Endothelial cell of umbilical vein (primary cell): ENCODE measurements around the gene SERPINB4. TPM values are rescaled to one million over a fixed set of nuclear protein-coding genes. Genes with fewer than 3 reads are reported as not detected.

Experiments used
- BruUV-seq: library from RNA; stranded (reverse); fragments of 400-500 nt; replicated peaks from 2 replicates; lab custom pipeline; 2021; lab: Mats Ljungman, UMichigan
- CTCF ChIA-PET: fragments of 300-600, 350-600 bp; sonication (Branson Sonifier 250); formaldehyde crosslinking; loops from one replicate; lab custom pipeline; 2021; ENCODE audit warnings: antibody characterized with exemption, inconsistent platforms; lab: Charles Lee
- POLR2A ChIA-PET: fragments of 300-600, 350-600 bp; sonication (Branson Sonifier 250); formaldehyde crosslinking; loops from one replicate; lab custom pipeline; 2021; ENCODE audit warnings: antibody characterized with exemption, inconsistent platforms; lab: Charles Lee
- DNase-seq: peaks from one replicate; pipeline ENCODE4 v3.0.0-alpha.2; 2011; ENCODE audit warnings: low read depth, low spot score
- FAIRE-seq: peaks from 2 replicates; lab custom pipeline; 2011; peaks lifted over from hg19 to GRCh38; lab: Jason Lieb, UNC
- H2AFZ ChIP-seq: 2 replicates; pipeline ENCODE4 v1.6.0; 2012; ENCODE audit warnings: low read depth, low read length, control low read depth, inconsistent platforms
- H3K27ac ChIP-seq: 2 replicates; pipeline ENCODE4 v1.5.1; 2011; ENCODE audit warnings: low read depth, mild to moderate bottlenecking, control low read depth, low read length, moderate library complexity; ENCODE audit not compliant: insufficient read depth
- H3K27me3 ChIP-seq, 2 experiments: 2 replicates each; pipeline versions ENCODE4 v1.6.0 to v1.6.1; 2011; ENCODE audit warnings: low read length in 2 of 2, mixed read lengths in 1 of 2; ENCODE audit not compliant: control insufficient read depth in 2 of 2, insufficient read depth in 2 of 2
- H3K36me3 ChIP-seq, 2 experiments: 2 replicates in 1 of 2; 3 replicates in 1 of 2; pipeline ENCODE4 v1.5.1; 2011; ENCODE audit warnings: low read length in 2 of 2, mild to moderate bottlenecking in 1 of 2, moderate library complexity in 1 of 2; ENCODE audit not compliant: control insufficient read depth in 2 of 2, insufficient read depth in 2 of 2; ENCODE audit errors: extremely low read depth in 1 of 2
- H3K4me1 ChIP-seq: 3 replicates; pipeline ENCODE4 v1.5.1; 2011; ENCODE audit warnings: mild to moderate bottlenecking, low read length; ENCODE audit not compliant: control insufficient read depth, insufficient read depth; ENCODE audit errors: extremely low read depth
- H3K4me2 ChIP-seq: 2 replicates; pipeline ENCODE4 v1.6.1; 2011; ENCODE audit warnings: low read length, control low read depth, mixed read lengths; ENCODE audit not compliant: insufficient read depth
- H3K4me3 ChIP-seq, 3 experiments: fragments of 200-600 bp in 1 of 3; sonication (generic), shearing (Covaris generic) in 1 of 3; replicated peaks in 1 of 3; 2 replicates each; pipeline ENCODE4 v1.5.1; 2011 to 2016; ENCODE audit warnings: control low read depth in 3 of 3, low read length in 3 of 3, mild to moderate bottlenecking in 2 of 3, inconsistent platforms in 1 of 3, low read depth in 1 of 3, moderate library complexity in 1 of 3; ENCODE audit not compliant: insufficient read depth in 1 of 3
- H3K79me2 ChIP-seq: 2 replicates; pipeline ENCODE4 v1.6.0; 2012; ENCODE audit warnings: low read length, inconsistent platforms; ENCODE audit not compliant: control insufficient read depth, insufficient read depth
- H3K9ac ChIP-seq: replicated peaks from 2 replicates; pipeline ENCODE3; 2011; ENCODE audit warnings: low read length, control low read depth; ENCODE audit not compliant: insufficient read depth; ENCODE audit errors: extremely low read depth
- H3K9me1 ChIP-seq: replicated peaks from 3 replicates; pipeline ENCODE4 v1.6.0; 2011; ENCODE audit warnings: mild to moderate bottlenecking, low read length; ENCODE audit not compliant: control insufficient read depth, insufficient read depth; ENCODE audit errors: extremely low read depth
- H3K9me3 ChIP-seq: replicated peaks from 2 replicates; pipeline ENCODE4 v1.5.1; 2012; ENCODE audit warnings: low read length, inconsistent platforms; ENCODE audit not compliant: control insufficient read depth, insufficient read depth
- H4K20me1 ChIP-seq: replicated peaks from 2 replicates; pipeline ENCODE3; 2011; ENCODE audit warnings: mild to moderate bottlenecking, low read length; ENCODE audit not compliant: control insufficient read depth, insufficient read depth; ENCODE audit errors: extremely low read depth
- EZH2 ChIP-seq: IDR thresholded peaks from 2 replicates; pipeline ENCODE4 v1.6.1; 2012; ENCODE audit warnings: borderline replicate concordance, low read depth, mild to moderate bottlenecking, moderate library complexity, low read length, inconsistent platforms; ENCODE audit not compliant: severe bottlenecking
- FOS ChIP-seq: IDR thresholded peaks from 2 replicates; pipeline ENCODE4 v1.6.1; 2011; ENCODE audit warnings: mild to moderate bottlenecking, low read length, moderate library complexity, borderline replicate concordance; ENCODE audit not compliant: insufficient read depth
- GATA2 ChIP-seq: IDR thresholded peaks from 2 replicates; pipeline ENCODE4 v1.7.0; 2011; ENCODE audit warnings: low read depth, mild to moderate bottlenecking, moderate library complexity, mixed read lengths, low read length; ENCODE audit not compliant: insufficient read length, insufficient read depth
- JUN ChIP-seq: IDR thresholded peaks from 2 replicates; pipeline ENCODE4 v1.6.1; 2011; ENCODE audit warnings: borderline replicate concordance, low read depth; ENCODE audit not compliant: insufficient read length, insufficient read depth
- MYC ChIP-seq: IDR thresholded peaks from one replicate; pipeline ENCODE4 v1.6.1; 2011; ENCODE audit warnings: mild to moderate bottlenecking, low read depth, low read length
- POLR2A ChIP-seq: IDR thresholded peaks from 2 replicates; pipeline ENCODE4 v1.6.1; 2012; ENCODE audit warnings: low read depth, mild to moderate bottlenecking, control low read depth, low read length
- POLR2AphosphoS5 ChIP-seq: IDR thresholded peaks from 2 replicates; pipeline ENCODE4 v1.6.1; 2012; ENCODE audit warnings: low read depth, mild to moderate bottlenecking, control low read depth, low read length, moderate library complexity; ENCODE audit not compliant: insufficient read depth
- dilution Hi-C: fragments of 300-500 bp; cut with MboI; formaldehyde crosslinking; loops from one replicate; pipeline ENCODE4 v1.15.0; 2019; ENCODE audit warnings: low sequenced_read_pairs; ENCODE audit not compliant: extremely low pct_ligation_motif_present
- intact Hi-C: fragments of 100-400 bp; cut with micrococcal nuclease; formaldehyde crosslinking; loops from one replicate; pipeline ENCODE4 v1.10.0; 2022
- polyA plus RNA-seq, 4 experiments: library from polyadenylated mRNA; depleted of rRNA in 3 of 4; stranded (reverse) in 3 of 4; unstranded in 1 of 4; fragments of >200 nt; gene quantifications; 2 replicates each; pipeline versions ENCODE4 v1.2.1 to v1.2.3, GENCODE V29; 2011 to 2012; ENCODE audit warnings: missing spikeins in 1 of 4
- total RNA-seq: library from RNA; stranded (reverse); gene quantifications from 2 replicates; pipeline ENCODE4 v1.2.3, GENCODE V29; 2021
- TF ChIP-seq, protein P1 (sequence below), 2 donors: IDR thresholded peaks; 1 replicate in 1 of 2; 2 replicates in 1 of 2; pipeline ENCODE4 v1.5.1; 2011; ENCODE audit warnings: low read length in 2 of 2, mild to moderate bottlenecking in 2 of 2, moderate library complexity in 2 of 2, control low read depth in 1 of 2, inconsistent platforms in 1 of 2, low read depth in 1 of 2; ENCODE audit not compliant: insufficient read depth in 1 of 2; ENCODE audit errors: extremely low read depth in 1 of 2
- TF ChIP-seq, protein P2 (sequence below): IDR thresholded peaks from 2 replicates; pipeline ENCODE4 v1.6.1; 2011; ENCODE audit not compliant: insufficient read depth, insufficient read length

Gene SERPINB4
- total and polyA plus RNA-seq, 2 donors (not counting 3 experiments of a cell fraction or from before 2014, with no cell fraction given), result not detected

DNA sequence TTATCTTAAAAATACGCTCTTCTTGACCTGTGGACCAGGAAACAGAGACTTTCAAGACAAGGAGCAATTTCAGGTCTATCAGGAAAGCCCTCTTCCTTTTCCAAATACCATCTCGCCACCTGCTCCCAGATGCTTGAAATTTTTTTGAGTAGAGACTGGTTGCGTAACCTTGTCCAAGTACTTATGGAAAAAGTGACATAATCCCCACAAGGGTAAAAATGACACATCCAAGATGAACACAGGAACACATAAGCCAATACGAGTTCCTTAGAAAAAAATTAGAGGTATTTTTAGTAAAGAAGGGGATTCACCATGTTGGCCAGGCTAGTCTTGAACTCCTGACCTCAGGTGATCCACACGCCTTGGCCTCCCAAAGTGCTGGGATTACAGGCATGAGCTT is 55.1 kb downstream of the SERPINB4 start:
- H3K9me3 ChIP-seq, result no peaks in the 10 kb centered on the region
- no peak overlapping the region for H3K4me3 ChIP-seq
- FAIRE-seq, result no peak
- no peaks in the 10 kb centered on the region for H3K27me3 ChIP-seq
- H3K4me1 ChIP-seq, result no peaks in the 10 kb centered on the region
- no peak overlapping the region for H2AFZ ChIP-seq
- intact Hi-C loops (no loop called here), dilution Hi-C loops (no loop called here)
- no TSS peak for BruUV-seq
- ChIA-PET POLR2A (no interaction called here), CTCF (no interaction called here)
- H3K9ac ChIP-seq, result no peak overlapping the region
- TF ChIP-seq FOS, result no peak
- TF ChIP-seq POLR2AphosphoS5, result no peak
- TF ChIP-seq MYC, result no peak
- TF ChIP-seq POLR2A, result no peak
- TF ChIP-seq GATA2, result no peak
- no peak for TF ChIP-seq JUN
- TF ChIP-seq EZH2, result no peak
- TF ChIP-seq, protein P1, sequence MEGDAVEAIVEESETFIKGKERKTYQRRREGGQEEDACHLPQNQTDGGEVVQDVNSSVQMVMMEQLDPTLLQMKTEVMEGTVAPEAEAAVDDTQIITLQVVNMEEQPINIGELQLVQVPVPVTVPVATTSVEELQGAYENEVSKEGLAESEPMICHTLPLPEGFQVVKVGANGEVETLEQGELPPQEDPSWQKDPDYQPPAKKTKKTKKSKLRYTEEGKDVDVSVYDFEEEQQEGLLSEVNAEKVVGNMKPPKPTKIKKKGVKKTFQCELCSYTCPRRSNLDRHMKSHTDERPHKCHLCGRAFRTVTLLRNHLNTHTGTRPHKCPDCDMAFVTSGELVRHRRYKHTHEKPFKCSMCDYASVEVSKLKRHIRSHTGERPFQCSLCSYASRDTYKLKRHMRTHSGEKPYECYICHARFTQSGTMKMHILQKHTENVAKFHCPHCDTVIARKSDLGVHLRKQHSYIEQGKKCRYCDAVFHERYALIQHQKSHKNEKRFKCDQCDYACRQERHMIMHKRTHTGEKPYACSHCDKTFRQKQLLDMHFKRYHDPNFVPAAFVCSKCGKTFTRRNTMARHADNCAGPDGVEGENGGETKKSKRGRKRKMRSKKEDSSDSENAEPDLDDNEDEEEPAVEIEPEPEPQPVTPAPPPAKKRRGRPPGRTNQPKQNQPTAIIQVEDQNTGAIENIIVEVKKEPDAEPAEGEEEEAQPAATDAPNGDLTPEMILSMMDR (IDR thresholded peaks at IDR 0.05; ENCODE audit: extremely low read depth in 1 of 2, insufficient read depth in 1 of 2, low read depth in 1 of 2, low read length in 2 of 2), result no peak
- TF ChIP-seq, protein P2, sequence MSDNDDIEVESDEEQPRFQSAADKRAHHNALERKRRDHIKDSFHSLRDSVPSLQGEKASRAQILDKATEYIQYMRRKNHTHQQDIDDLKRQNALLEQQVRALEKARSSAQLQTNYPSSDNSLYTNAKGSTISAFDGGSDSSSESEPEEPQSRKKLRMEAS, result no peak
- no peaks in the 10 kb centered on the region for H3K9me1 ChIP-seq
- no peak overlapping the region for H3K27ac ChIP-seq
- no peak overlapping the region for H3K4me2 ChIP-seq
- DNase-seq, result no peak
- no peaks in the 10 kb centered on the region for H3K36me3 ChIP-seq
- H3K79me2 ChIP-seq, result no peaks in the 10 kb centered on the region
- H4K20me1 ChIP-seq, result no peaks in the 10 kb centered on the region

Other genes with a start within 250 kb of the SERPINB4 start
- gene VPS4B, start 221.8 kb downstream of the SERPINB4 start, total RNA-seq, result 50.2 and 54.7 TPM in 2 replicates
- 7.8 and 10.5 TPM in 2 replicates for gene VPS4B, start 221.8 kb downstream of the SERPINB4 start, polyA plus RNA-seq
- gene SERPINB5, start 167.3 kb downstream of the SERPINB4 start, total RNA-seq, result not detected in 2 replicates
- gene SERPINB5, start 167.3 kb downstream of the SERPINB4 start, polyA plus RNA-seq, result not detected in 2 replicates
- gene SERPINB12, start 101.9 kb downstream of the SERPINB4 start, total RNA-seq, result not detected in 2 replicates
- not detected in 2 replicates for gene SERPINB12, start 101.9 kb downstream of the SERPINB4 start, polyA plus RNA-seq
- gene SERPINB13, start 56.9 kb downstream of the SERPINB4 start, total RNA-seq, result not detected in 2 replicates
- gene SERPINB13, start 56.9 kb downstream of the SERPINB4 start, polyA plus RNA-seq, result not detected in 2 replicates
- gene SERPINB3, start 17.6 kb upstream of the SERPINB4 start, total RNA-seq, result not detected in 2 replicates
- not detected in 2 replicates for gene SERPINB3, start 17.6 kb upstream of the SERPINB4 start, polyA plus RNA-seq
- not detected in 2 replicates for gene SERPINB11, start 58.7 kb upstream of the SERPINB4 start, total RNA-seq
- gene SERPINB11, start 58.7 kb upstream of the SERPINB4 start, polyA plus RNA-seq, result not detected in 2 replicates
- not detected in 2 replicates for gene SERPINB7, start 131.2 kb upstream of the SERPINB4 start, total RNA-seq
- gene SERPINB7, start 131.2 kb upstream of the SERPINB4 start, polyA plus RNA-seq, result not detected in 2 replicates
- gene SERPINB2, start 243.4 kb upstream of the SERPINB4 start, total RNA-seq, result 0.24 and 0.39 TPM in 2 replicates
- 2.0 and 2.5 TPM in 2 replicates for gene SERPINB2, start 243.4 kb upstream of the SERPINB4 start, polyA plus RNA-seq